A549 (cell line): Measurements from ENCODE around the gene HEXB.

Source experiments
- HDAC2 ChIP-seq: fragments of 200-600 bp; sonication (generic); IDR thresholded peaks from 2 replicates; pipeline ENCODE4 v1.6.1; 2016
- RAD21 ChIP-seq, 2 experiments: fragments of >200 bp in 1 of 2; sonication (Bioruptor Twin) in 1 of 2; formaldehyde crosslinking in 1 of 2; IDR thresholded peaks in 1 of 2; conservative IDR thresholded peaks in 1 of 2; 2 replicates in 1 of 2; 3 replicates in 1 of 2; pipeline ENCODE4 v1.6.1; 2012 to 2018; ENCODE audit warnings: inconsistent platforms in 1 of 2
- ZFP36 ChIP-seq: fragments of 450-650 bp; IDR thresholded peaks from 2 replicates; pipeline ENCODE4 v1.6.1; 2014; ENCODE audit warnings: borderline replicate concordance; ENCODE audit not compliant: partially characterized antibody
- TF ChIP-seq, protein P1 (sequence below): fragments of >200 bp; sonication (Bioruptor Twin); formaldehyde crosslinking; IDR thresholded peaks from 3 replicates; pipeline ENCODE4 v1.5.1; 2016

DNA sequence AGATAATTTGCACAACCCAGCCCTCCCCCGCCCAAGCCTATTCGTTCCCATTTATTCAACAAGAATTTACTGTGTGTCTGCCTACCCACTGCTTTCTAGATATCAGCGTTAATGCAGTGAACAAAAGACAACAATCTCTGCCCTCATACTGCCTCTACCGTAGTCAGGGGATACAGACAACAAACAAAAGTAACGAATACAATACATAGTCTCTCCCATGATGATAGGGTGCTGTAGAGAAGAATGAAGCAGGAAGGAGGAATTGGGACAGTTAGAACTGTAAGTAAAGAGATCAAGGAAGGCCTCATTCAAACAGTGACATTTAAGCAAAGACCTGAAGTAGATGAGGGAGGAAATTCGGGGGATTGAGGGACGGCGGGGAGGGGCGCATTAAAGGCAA lies 80.2 kb downstream of the HEXB start:
- no peak for TF ChIP-seq RAD21 (conservative IDR thresholded peaks at IDR 0.05 in 1 of 2, IDR thresholded peaks at IDR 0.05 in 1 of 2)
- TF ChIP-seq, protein P1, sequence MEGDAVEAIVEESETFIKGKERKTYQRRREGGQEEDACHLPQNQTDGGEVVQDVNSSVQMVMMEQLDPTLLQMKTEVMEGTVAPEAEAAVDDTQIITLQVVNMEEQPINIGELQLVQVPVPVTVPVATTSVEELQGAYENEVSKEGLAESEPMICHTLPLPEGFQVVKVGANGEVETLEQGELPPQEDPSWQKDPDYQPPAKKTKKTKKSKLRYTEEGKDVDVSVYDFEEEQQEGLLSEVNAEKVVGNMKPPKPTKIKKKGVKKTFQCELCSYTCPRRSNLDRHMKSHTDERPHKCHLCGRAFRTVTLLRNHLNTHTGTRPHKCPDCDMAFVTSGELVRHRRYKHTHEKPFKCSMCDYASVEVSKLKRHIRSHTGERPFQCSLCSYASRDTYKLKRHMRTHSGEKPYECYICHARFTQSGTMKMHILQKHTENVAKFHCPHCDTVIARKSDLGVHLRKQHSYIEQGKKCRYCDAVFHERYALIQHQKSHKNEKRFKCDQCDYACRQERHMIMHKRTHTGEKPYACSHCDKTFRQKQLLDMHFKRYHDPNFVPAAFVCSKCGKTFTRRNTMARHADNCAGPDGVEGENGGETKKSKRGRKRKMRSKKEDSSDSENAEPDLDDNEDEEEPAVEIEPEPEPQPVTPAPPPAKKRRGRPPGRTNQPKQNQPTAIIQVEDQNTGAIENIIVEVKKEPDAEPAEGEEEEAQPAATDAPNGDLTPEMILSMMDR: no peak
- no peak for TF ChIP-seq HDAC2
- TF ChIP-seq ZFP36: no peak
